Panc1 (cell line): ENCODE results near the gene DNAJB8.

Experiments used
- CTCF ChIP-seq: fragments of 450-650 bp; IDR thresholded peaks from 2 replicates; pipeline ENCODE4 v1.5.1; 2017; ENCODE audit warnings: mild to moderate bottlenecking
- POLR2AphosphoS5 ChIP-seq: IDR thresholded peaks from 2 replicates; pipeline ENCODE4 v1.6.1; 2012; ENCODE audit warnings: mild to moderate bottlenecking, low read depth, low read length, moderate library complexity
- SIN3A ChIP-seq: IDR thresholded peaks from 2 replicates; pipeline ENCODE4 v1.6.1; 2012; ENCODE audit warnings: low read depth, mild to moderate bottlenecking, low read length, moderate library complexity, borderline replicate concordance; ENCODE audit not compliant: insufficient read depth
- TCF7L2 ChIP-seq: IDR thresholded peaks from 2 replicates; pipeline ENCODE4 v1.6.1; 2011; ENCODE audit warnings: mild to moderate bottlenecking, low read depth, low read length, inconsistent platforms
- TF ChIP-seq, protein P1 (sequence below), 2 experiments: IDR thresholded peaks; 2 replicates each; pipeline ENCODE4 v1.6.1; 2011 to 2012; ENCODE audit warnings: low read depth in 2 of 2, control low read depth in 1 of 2, low read length in 1 of 2, mild to moderate bottlenecking in 1 of 2, moderate library complexity in 1 of 2; ENCODE audit not compliant: insufficient read depth in 1 of 2

DNA sequence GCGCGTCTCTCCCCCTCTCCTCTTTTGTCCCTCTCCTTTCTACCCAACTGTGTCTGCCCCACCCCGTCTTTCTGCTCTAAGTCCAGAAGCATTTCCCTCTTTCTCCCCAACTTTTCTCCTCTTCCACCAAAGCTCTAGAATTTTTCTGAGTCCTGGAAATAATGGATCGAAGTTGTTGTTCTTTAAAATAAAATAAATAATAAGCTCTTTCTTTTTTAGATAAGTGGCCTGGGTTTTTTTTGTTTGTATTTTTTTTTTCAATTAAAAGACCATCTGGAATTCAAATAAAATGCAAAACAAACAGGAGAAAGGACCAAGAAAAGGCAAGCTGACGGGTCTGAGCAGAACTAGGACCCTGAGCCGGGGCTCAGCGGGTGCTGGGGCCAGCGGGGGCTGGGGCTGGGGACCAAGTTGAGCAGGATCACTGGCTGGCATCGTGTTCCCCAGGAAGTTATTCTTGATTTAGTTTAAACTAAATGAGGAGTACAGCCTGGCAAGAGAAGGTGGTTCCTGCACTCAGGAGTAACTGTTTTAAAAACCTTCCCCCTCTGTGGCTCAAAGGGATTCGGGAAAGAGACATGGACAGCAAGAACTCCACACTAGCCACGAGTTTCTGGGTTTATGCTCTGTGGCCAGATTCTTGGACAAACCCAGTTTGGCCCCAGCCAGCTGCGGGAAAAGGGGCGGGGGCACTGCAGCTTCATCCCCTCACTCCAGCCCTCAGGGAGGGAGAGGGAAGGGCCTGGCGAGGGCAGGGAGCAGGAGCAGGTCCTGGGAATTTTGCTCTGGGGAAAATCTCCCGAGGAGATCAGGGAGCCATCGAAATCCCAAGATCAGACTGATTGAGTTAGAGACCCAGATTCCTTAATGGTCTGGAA is 18.0 kb upstream of the DNAJB8 start:
- TF ChIP-seq CTCF (no peak), POLR2AphosphoS5 (no peak), TCF7L2 (no peak), SIN3A (no peak)
- TF ChIP-seq, protein P1, sequence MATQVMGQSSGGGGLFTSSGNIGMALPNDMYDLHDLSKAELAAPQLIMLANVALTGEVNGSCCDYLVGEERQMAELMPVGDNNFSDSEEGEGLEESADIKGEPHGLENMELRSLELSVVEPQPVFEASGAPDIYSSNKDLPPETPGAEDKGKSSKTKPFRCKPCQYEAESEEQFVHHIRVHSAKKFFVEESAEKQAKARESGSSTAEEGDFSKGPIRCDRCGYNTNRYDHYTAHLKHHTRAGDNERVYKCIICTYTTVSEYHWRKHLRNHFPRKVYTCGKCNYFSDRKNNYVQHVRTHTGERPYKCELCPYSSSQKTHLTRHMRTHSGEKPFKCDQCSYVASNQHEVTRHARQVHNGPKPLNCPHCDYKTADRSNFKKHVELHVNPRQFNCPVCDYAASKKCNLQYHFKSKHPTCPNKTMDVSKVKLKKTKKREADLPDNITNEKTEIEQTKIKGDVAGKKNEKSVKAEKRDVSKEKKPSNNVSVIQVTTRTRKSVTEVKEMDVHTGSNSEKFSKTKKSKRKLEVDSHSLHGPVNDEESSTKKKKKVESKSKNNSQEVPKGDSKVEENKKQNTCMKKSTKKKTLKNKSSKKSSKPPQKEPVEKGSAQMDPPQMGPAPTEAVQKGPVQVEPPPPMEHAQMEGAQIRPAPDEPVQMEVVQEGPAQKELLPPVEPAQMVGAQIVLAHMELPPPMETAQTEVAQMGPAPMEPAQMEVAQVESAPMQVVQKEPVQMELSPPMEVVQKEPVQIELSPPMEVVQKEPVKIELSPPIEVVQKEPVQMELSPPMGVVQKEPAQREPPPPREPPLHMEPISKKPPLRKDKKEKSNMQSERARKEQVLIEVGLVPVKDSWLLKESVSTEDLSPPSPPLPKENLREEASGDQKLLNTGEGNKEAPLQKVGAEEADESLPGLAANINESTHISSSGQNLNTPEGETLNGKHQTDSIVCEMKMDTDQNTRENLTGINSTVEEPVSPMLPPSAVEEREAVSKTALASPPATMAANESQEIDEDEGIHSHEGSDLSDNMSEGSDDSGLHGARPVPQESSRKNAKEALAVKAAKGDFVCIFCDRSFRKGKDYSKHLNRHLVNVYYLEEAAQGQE (IDR thresholded peaks at IDR 0.05; ENCODE audit: insufficient read depth in 1 of 2, low read depth in 2 of 2, low read length in 1 of 2) = no peak
